Progenitor cell of endocrine pancreas (in vitro differentiated cells): ENCODE measurements around the gene SLC9A6. TPM values are rescaled to one million over a fixed set of nuclear protein-coding genes. Genes with fewer than 3 reads are reported as not detected.

Source experiments
- DNase-seq: peaks from one replicate; pipeline ENCODE4 v3.0.0; 2021; ENCODE audit warnings: low spot score; ENCODE audit not compliant: unreplicated experiment
- H3K27ac Mint-ChIP-seq: 2 replicates; pipeline ENCODE4 v1.8.0; 2021; ENCODE audit warnings: mild to moderate bottlenecking, moderate library complexity, mixed read lengths
- H3K27me3 Mint-ChIP-seq: 2 replicates; pipeline ENCODE4 v1.8.0; 2021; ENCODE audit warnings: mixed read lengths
- H3K36me3 Mint-ChIP-seq: 2 replicates; pipeline ENCODE4 v1.8.0; 2022; ENCODE audit warnings: mixed read lengths; ENCODE audit not compliant: insufficient read depth
- H3K4me1 Mint-ChIP-seq: 2 replicates; pipeline ENCODE4 v1.8.0; 2021; ENCODE audit warnings: low read depth, mixed read lengths
- H3K4me3 Mint-ChIP-seq: 2 replicates; pipeline ENCODE4 v1.8.0; 2021; ENCODE audit warnings: low read depth, mild to moderate bottlenecking, moderate library complexity, mixed read lengths
- H3K9me3 Mint-ChIP-seq: 2 replicates; pipeline ENCODE4 v1.8.0; 2021; ENCODE audit warnings: low read depth, mixed read lengths
- CTCF ChIP-seq: fragments of 200-600 bp; sonication (generic); IDR thresholded peaks from one replicate; pipeline ENCODE4 v1.5.0; 2021; ENCODE audit warnings: antibody characterized with exemption, mild to moderate bottlenecking; ENCODE audit not compliant: unreplicated experiment
- total RNA-seq: library from RNA; stranded (reverse); gene quantifications from 2 replicates; pipeline ENCODE4 v1.2.1, GENCODE V29; 2021

Gene SLC9A6
- total RNA-seq, 1 donor from 2014 or later = 15.3 TPM

GRCh38 chrX:136059350-136059749 lies 74.1 kb downstream of the SLC9A6 start:
- Mint-ChIP-seq H3K4me3 (no peak overlapping the region), H3K27ac (no peak overlapping the region), H3K9me3 (peaks cover 13% of the 10 kb centered on the region), H3K27me3 (no peaks in the 10 kb centered on the region), H3K4me1 (no peaks in the 10 kb centered on the region), H3K36me3 (no peaks in the 10 kb centered on the region)
- no peak for TF ChIP-seq CTCF
- DNase-seq = no peak

- no peak for TF ChIP-seq CTCF
- no peaks in the 10 kb centered on the region for H3K27me3 Mint-ChIP-seq
- peaks cover 14% of the 10 kb centered on the region for H3K9me3 Mint-ChIP-seq
- DNase-seq = no peak
- H3K4me3 Mint-ChIP-seq = no peak overlapping the region
- no peak overlapping the region for H3K27ac Mint-ChIP-seq
- H3K36me3 Mint-ChIP-seq = no peaks in the 10 kb centered on the region
- no peaks in the 10 kb centered on the region for H3K4me1 Mint-ChIP-seq
These were observed 76.1 kb downstream of the SLC9A6 start for GRCh38 chrX:136061286-136061685.

- no peaks in the 10 kb centered on the region for H3K4me1 Mint-ChIP-seq
- H3K4me3 Mint-ChIP-seq = no peak overlapping the region
- no peak for TF ChIP-seq CTCF
- no peaks in the 10 kb centered on the region for H3K27me3 Mint-ChIP-seq
- H3K36me3 Mint-ChIP-seq = no peaks in the 10 kb centered on the region
- no peak overlapping the region for H3K27ac Mint-ChIP-seq
- no peak for DNase-seq
- peaks cover 14% of the 10 kb centered on the region for H3K9me3 Mint-ChIP-seq
These were observed 76.5 kb downstream of the SLC9A6 start for GRCh38 chrX:136061696-136062095.

DNA sequence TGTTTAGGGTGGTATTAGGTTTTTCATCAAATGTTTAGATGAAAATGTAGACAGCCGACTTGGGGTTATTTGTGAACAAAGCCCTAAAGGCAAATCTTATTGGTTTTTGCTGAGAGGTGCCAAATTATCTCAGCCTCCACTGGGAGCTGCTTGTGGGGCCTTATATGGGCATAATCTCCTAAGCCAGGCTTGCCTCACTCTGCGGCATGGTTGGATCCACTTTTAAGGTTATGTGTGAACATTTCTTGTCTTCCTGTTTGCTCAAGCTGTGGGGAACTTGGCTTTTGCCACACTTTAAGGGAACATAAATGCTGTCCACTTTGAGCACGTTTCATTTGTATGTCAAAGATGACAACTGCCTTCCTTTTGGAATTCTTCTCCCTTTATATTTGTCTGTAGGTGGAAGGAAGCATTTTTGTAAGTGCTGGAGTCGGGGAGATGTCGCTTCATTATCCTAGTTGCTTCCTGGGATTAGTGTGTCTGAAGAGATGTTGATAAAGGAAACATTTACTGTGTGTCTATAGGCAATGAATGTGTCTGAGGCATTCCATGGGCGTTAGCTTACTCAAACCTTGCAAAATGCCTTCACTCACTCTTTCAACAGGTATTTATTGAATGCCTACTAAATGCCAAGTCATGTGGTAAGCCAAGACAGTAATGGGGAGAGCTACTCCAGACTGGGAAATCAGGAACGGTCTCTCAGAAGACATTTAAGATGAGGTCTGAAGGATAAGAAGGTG lies 78.3 kb downstream of the SLC9A6 start:
- Mint-ChIP-seq H3K27ac (no peak overlapping the region), H3K9me3 (peaks cover 17% of the 10 kb centered on the region), H3K36me3 (no peaks in the 10 kb centered on the region), H3K27me3 (no peaks in the 10 kb centered on the region), H3K4me1 (no peaks in the 10 kb centered on the region), H3K4me3 (no peak overlapping the region)
- no peak for DNase-seq
- no peak for TF ChIP-seq CTCF

GRCh38 chrX:136064661-136065043 lies 79.4 kb downstream of the SLC9A6 start:
- Mint-ChIP-seq H3K27me3 (no peaks in the 10 kb centered on the region), H3K4me3 (no peak overlapping the region), H3K9me3 (peaks cover 22% of the 10 kb centered on the region), H3K27ac (no peak overlapping the region), H3K36me3 (no peaks in the 10 kb centered on the region), H3K4me1 (no peaks in the 10 kb centered on the region)
- no peak for DNase-seq
- no peak for TF ChIP-seq CTCF
